Dermis microvascular lymphatic vessel endothelial cell (primary cell): ENCODE results near the gene SMC5. TPM values are rescaled to one million over a fixed set of nuclear protein-coding genes. Genes with fewer than 3 reads are reported as not detected.
"Not testable (repeated sequence)": the region's sequence is repeated elsewhere in the genome, so short reads cannot be mapped to it uniquely, and the experiment has no call there.

Experiments
- DNase-seq, 2 donors: peaks; one replicate each; pipeline versions ENCODE4 v3.0.0 to v3.0.0-alpha.2; 2010; ENCODE audit warnings: low read depth in 2 of 2
- total RNA-seq: library from RNA; depleted of rRNA; stranded (reverse); fragments of >200 nt; gene quantifications from 2 replicates; pipeline ENCODE4 v1.2.1, GENCODE V29; 2014

The SMC5 gene
- total RNA-seq = 11.4 and 15.5 TPM in 2 replicates

DNA sequence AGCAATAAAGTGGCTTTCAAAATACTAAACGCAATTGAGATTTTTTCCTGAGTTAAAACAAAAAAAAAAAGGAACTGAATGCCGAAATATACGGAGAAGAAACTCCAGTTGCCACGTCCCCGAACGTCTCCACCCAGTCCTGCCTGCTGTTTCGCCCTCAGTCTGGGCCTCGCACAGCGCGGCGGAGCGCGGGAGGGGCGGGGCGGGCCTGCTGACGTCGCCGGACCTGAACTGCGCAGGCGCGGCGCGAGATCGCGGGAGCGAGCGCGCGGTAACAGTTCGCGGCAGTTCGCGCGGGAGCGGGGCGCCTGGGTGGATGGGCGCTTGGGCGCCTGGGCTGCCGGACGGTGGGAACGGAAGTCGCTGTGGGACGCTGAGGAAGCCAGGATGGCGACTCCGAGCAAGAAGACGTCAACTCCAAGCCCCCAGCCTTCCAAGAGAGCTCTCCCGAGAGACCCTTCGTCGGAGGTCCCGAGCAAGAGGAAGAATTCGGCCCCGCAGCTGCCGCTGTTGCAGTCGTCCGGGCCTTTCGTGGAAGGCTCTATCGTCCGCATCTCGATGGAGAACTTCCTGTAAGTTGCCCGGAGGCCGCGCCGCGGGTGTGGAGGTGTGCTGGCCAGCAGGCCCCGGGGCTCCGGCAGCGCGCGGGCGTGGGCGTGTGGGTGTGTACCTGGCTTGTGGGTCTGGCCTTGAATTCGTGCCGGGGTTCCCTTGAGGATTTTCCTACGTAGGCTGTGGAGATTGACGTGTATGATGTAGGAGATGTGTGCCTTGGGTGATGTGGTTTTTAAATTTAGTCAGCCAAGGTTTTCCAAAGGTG, at the start of gene SMC5:
Gene SMC5, plus strand, starts transcription at position 287 of the 820 bp plus-strand sequence. Its CDS starts 101 bp downstream, at position 388.
- DNase-seq = peak; percentile 78 to 92

DNA sequence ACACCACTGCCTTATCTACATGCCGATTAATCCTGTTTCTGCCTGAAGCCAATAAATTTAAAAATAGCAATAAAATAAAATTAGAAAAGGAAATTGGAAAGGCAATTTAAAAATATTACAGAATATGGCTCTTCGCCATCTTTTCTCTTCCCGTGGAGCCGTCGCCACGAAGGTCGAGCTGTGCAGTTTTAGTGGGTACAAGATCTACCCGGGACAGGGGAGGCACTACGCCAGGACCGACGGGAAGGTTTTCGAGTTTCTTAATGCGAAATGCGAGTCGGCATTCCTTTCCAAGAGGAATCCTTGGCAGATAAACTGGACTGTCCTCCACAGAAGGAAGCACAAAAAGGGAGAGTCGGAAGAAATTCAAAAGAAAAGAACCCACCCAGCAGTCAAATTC, 41.7 kb upstream of the SMC5 start:
- no peak for DNase-seq

DNA sequence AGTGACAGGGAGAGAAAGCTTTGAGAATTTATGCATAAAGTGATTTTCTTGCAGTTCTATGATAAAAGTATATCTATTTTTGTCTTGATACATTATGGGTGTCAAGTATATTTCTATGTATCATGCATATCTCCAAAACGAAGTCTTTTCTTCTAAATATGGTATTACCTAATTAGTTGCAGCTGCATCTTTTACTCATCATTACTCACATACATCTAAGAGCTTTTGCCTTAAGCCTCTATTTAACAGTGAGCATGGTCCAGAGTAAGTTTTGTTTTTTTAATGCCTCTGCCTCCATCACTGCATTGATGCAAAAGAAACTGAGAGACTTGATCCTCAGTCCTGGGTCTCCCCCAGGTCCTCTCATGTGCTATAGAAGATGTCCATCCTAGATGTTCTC, 40.0 kb upstream of the SMC5 start:
- no peak for DNase-seq

DNA sequence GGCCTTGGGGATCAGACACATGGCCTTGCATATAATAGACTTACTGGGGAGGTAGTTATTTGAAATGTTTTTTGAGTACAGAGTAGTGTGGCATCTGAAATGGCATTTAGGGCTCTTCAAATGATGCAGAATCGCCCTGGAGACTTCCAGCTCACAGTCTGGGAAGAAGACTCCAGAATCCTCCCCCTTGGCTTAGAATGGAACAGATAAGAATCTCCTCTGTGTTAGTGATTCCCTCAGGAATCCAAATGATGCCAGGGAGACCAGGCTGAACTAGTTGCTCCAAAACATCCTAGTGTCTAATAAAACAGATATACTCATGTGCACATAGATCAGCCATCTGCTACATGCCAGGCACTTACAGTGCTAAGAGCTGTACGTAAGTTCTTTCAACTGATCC, 38.6 kb upstream of the SMC5 start:
- no peak for DNase-seq

DNA sequence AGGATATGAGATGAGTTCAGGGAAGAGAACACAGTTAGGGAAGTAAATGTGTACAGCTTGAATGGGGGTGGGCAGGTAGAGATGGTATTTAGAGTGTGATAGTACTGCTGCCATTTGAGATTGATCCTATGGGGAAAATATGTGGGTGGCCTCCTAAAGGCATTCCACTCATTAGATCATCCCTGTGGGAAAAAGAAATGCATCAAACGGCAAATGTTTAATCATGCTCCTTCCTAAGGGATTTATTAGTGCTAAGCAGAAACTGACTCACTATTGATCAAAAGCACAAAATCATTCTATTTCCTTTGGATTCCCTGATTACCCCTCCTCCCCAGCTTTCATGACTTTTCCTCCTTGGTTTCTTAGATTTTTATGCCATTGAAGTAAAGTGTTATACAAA, 36.4 kb upstream of the SMC5 start:
- no peak for DNase-seq

DNA sequence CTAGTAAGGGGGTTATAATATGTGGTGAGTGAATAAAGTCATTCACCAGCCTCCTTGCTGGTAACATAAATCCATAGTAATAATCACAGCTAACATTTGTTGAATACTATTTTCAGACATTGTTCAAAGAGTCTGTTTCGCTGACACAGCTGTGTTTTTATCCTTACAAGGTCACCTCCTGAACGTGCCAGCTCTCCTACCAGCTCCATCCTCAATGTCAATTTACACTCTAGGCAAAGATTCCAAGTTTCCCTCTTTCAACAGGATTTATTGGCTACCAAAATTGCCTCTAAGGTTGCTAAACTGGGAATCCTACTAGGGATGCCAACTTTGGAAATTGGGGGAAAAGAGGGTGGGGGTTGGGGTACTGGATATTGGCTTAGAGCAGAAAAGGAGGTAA, 30.7 kb upstream of the SMC5 start:
- DNase-seq = no peak

DNA sequence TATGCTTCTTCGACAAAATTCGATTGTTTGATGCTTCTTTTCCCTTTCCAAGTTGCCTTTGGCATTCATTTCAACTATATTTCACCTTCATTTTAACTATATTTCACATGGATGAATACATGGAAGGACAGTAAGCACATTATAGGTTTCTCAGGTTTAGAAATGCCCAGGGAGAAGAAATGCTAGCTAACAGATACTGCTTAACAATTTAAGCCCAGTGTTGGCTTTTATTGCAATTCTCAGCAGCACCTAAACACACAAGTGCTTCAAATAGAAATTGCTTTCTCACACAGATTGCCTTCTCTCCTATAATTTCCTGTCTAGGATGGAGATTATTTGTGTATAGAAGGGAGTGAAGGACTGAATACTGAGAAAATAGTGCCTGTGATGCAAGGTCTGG, 30.2 kb upstream of the SMC5 start:
- no peak for DNase-seq

DNA sequence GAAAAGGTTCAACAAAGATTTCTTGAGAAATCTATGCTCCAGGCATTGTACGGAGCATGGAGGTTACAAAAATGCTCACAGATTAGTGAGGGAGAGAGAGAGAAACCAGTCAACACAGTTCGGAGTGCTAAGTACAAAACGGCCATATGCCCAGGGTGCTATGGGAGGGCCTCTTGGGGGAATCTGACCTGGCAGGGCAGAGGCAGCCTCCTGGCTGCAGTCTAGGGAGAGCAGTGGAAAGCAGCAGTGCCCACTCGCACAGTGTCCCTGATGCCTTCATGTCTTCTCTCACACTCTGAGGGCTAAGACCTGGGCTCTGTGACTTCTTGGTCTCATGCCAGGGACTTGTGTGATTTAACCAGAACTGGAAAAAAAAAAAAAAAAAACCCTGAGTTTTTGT, 29.8 kb upstream of the SMC5 start:
- no peak for DNase-seq

DNA sequence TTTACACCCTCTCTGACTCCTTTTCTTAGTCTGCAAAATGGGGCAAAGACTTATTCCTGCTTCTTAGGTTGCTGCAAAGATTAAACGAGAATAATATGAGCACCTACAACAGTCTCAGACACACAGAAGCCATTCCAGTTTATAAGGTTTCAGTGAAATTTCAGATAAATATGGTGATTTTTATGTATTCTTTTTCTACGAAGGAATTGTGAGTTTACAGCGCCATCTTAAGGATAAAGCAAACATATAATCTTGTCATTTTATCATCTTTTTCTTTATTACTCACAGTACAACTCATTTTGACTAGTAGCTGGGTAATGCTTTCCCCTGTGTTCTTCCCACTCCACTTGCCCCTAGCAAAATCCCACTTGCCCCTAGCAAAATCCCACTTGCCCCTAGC, 29.2 kb upstream of the SMC5 start:
- DNase-seq = peak in 1 of 2 donors; percentile 27

DNA sequence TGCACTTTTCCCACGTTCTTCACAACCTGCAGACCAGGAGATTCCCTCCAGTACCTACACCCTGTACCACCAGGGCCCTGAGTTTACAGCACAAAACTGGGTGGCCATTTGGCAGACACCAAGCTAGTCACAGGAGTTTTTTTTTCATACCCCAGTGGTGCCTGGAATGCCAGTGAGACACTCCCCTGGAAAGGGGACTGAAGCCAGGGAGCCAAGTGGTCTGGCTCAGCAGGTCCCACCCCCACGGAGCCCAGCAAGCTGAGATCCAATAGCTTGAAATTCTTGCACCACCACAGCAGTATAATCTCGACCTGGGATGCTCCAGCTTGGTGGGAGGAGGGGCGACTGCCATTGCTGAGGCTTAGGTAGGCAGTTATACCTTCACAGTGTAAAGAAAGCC, 26.3 kb upstream of the SMC5 start:
- DNase-seq = no peak

DNA sequence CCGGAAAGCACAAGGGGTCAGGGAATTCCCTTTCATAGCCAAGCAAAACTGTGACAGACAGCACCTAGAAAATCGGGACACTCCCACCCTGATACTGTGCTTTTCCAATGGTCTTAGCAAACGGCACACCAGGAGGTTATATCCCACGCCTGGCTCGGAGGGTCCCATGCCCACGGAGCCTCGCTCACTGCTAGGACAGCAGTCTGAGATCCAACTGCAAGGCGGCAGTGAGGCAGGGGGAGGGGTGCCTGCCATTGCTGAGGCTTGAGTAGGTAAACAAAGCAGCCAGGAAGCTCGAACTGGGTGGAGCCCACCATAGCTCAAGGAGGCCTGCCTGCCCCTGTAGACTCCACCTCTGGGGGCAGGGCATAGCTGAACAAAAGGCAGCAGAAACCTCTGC, 24.6 kb upstream of the SMC5 start:
- not testable (repeated sequence) for DNase-seq

DNA sequence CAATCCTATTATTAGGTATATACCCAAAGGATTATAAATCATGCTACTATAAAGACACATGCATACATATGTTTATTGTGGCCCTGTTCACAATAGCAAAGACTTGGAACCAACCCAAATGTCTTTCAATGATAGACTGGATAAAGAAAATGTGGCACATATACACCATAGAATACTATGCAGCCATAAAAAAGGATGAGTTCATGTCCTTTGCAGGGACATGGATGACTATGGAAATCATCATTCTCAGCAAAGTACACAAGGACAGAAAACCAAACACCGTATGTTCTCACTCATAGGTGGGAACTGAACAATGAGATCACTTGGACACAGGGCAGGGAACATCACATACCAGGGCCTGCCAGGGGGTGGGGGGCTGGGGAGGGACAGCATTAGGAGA, 12.8 kb upstream of the SMC5 start:
- not testable (repeated sequence) for DNase-seq

DNA sequence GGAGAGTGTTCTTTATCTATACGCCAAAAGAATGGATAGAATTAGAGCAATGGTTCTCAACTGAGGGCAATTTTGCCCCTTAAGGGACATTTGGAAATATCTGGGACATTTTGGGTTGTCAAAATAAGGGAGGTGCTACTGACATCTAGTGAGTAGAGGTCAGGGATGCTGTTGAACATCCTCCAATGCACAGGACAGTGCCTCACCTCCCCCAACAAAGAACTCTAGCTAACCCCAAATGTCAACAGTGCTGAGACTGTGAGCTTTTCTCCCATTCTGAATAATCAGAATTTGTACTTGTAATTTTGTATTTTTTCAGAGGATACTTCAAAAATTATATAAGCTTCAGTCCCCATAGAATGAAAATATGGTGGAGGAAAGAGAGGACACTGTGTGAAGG, 8.6 kb upstream of the SMC5 start:
- no peak for DNase-seq

DNA sequence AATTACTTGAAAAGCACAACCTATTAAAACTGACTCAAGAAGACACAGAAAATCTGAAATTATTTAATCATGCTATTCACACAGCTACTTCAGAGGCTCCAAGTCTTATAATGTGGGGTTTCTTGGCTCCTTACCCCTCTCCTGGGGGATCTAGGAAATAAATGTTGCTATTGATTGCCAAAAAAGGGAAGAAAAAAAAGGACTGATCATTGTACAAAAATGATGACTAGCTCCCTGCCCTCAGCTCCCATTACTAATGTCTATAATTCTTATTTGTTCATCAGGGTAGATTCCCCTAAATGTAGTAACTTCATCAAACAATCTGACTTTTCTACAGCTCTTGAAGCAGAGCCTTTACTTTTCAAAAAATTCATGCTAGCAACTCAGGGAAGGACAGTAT, 3.3 kb upstream of the SMC5 start:
- no peak for DNase-seq

DNA sequence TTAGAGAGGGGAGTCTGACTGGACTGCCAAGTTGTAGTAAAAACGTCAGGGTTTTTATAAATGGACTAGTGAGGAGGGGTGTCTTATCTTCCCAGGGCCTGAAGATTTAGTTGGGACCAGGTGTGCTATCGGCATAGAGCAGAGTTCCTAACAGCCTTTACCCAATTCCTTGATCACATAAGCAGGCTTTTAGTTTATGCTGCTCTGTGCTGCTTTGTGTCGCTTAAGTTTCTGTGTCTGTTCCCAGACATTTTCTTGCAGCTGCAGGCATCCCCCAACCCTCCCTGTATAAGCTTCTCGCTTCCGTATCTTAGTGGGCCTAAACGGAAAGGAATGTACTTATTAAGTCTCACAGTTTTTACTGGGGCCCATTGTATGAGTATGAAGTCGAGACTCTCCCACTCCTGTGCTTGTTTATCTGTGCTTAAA, 2.6 kb upstream of the SMC5 start:
- no peak for DNase-seq

DNA sequence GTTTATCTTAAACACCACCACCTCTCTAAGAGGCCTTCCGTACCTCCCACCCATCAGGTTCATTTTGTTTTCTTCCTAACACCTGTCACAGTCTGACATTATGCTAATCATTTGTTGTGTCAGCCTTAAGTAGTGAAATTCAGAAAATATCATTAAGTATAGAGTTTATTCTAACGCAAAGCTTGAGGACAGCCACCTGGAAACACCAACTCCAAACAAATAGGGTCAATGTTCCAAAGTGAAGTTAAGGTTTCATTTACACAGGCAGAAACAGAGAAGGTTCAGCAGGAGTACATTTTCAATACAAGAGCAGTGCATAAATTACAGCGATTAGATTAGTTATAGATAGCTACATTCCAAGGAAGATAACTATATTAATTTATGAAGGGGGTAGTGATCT, 1.3 kb upstream of the SMC5 start:
- DNase-seq = no peak

DNA sequence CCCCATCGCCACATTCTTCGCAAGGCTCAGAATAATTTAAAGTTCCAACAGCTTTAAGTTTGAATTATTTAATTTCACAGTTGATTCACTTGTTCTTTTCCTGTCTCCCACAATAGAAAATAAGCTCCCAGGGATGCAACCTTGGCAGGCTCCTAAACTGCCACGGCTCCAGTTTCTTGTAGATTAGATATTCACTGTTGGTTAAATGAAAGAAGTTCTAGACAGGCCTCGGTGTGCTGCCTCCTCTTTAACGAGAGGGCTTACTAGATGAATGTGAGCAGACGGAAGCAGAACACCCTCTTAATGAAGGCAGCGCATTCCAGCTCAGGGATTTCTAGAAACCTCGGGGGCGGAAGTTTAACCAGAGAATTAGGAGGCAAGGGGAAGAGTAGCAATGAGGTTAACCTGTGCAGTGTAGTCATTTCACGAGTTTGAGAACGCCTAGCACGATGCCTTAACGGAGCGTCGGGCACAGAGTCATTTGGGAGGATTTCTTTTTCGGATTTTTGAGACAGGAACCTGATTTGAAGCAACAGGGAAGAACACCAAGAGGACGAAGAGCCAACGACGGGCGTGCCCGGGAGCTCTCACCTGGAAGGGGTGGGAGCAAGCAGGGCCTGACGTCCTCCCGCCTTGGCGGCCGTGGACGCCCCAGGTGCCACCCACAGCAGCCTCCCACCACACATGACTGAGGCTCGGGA, 637 bp upstream of the SMC5 start:
- DNase-seq = peak in 1 of 2 donors; percentile 27

DNA sequence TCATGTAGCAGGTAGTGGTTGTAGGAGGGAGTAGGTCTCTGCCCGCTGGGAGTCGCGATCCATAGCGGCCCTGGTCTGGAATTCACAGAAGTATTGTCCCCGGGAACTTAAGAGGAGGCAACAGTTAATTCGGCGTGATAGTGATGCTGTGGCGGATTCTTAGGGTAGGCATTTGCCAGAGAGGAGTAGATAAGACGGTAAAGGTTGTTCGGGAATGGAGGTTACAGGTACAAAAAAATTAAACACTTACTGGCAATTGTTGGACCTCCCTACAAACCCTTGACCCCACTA, 679 bp downstream of the SMC5 start:
- DNase-seq = no peak

DNA sequence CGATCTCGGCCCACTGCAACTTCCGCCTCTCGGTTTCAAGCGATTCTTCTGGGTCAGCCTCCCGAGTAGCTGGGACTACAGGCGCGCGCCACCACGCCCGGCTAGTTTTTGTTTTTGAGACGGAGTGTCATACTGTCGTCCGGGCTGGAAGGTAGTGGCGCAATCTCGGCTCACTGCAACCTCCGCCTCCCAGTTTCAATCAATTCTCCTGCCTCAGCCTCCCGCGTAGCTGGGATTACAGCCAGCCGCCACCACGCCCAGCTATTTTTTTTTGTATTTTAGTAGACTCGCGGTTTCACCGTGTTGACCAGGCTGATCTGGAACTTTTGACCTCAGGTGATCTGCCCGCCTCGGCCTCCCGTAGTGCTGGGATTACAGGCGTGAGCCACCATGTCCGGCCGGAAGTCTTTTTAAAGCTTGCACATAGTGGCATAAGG, 1.2 kb downstream of the SMC5 start:
- no peak for DNase-seq

DNA sequence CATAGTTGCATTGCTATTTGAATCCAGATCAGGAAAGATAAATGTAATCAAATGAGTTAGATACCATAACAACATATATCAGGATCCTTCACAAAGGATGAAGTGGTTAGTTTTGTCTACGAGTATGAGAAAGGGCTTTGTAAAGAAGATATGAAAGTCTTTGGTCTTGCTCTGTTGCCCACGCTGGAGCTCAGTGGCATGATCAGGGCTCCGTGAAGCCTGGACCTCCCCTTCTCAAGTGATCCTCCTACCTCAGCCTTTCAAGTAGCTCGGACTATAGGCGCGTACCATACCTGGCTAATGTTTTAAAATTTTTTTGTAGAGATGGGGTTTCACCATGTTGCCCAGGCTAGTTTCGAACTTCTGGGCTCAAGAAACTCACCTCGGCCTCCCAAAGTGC, 1.8 kb downstream of the SMC5 start:
- no peak for DNase-seq

DNA sequence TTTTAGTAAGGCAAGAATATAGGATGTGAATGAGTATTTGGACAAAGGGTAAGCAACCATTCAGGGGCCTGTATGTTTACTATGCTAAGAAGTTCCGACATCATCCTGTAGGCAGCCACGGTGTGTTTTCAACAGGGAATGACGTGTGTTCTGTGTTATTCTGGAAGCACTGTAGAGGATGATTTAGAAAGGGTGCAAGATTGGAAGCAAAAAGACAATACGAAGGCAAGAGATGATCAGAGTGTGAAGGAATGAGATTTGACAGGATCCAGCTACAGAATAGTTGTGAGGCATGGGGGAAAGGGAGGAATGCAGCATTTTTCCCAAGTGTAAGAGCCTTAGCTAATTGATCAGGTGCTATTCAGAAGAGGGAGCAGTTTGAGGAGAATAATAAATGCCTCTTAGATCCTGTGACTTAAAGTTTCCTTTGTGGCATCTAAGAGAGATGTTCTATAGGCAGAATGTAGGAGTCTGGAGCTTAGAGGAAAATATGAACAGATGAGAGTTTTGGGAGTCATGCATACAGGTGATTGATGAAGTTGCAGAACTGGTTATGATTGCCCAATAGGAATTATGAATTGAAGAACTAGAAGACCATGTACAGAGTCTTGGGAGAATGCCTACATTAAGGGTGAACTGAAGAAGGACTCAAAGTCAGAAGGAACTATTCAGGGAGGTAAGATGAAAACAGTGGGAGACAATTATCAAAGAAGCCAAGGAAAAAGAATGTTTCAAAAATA, 2.5 kb downstream of the SMC5 start:
- no peak for DNase-seq

DNA sequence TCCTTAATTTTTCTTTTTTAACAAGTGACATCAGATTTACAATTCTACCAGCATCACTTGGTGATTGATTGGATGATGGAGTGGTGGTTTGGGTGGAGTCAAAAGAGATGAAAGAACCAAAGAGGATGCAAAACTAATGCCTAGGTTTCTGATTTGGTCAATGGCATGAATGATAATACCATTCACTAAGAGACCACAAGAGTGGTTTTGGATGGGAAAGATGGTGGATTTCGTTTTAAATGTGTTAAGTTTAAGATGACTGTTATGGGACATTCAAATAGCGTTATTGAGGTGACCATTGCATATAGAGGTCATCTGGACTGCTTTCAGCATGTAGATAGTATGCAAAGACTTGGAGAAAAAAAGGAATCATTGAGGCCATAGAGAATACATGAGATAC, 3.6 kb downstream of the SMC5 start:
- DNase-seq = no peak

DNA sequence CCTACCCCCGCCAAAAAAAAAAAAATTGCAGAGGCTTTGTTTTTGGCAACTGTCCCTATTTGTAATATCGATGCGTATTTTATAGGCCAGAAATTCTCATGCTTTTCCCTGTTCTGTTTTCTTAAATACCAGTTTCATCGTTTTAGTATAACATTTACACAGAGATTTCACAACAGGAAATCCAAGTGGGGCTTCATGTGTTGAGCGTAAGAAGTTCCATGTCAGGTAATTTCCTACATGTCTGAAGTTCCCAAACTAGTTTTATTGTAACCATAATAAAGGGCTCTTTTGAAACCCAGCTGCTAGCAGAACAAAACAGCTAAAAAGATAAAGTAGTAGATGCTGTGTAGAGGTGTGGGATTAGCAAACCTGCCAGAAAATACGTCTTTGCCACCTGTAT, 4.2 kb downstream of the SMC5 start:
- peak; percentile 26 to 86 for DNase-seq
